ENCODE measurements around the gene RNF220. TPM values are rescaled to one million over a fixed set of nuclear protein-coding genes. Genes with fewer than 3 reads are reported as not detected.

RNF220 gene
- total RNA-seq, 1 donor from 2014 or later: 47.1 TPM

- Mint-ChIP-seq H3K9me3 (ENCODE audit: unreplicated experiment) (no peaks in the 10 kb centered on the region), H3K27ac (ENCODE audit: unreplicated experiment) (no peak overlapping the region), H3K27me3 (ENCODE audit: low read depth, unreplicated experiment) (no peaks in the 10 kb centered on the region), H3K4me3 (ENCODE audit: unreplicated experiment) (no peak overlapping the region), H3K4me1 (ENCODE audit: low read depth, unreplicated experiment) (peaks cover under 1% of the 10 kb centered on the region), H3K36me3 (ENCODE audit: low read depth, unreplicated experiment) (peaks cover 17% of the 10 kb centered on the region)
- no peak for DNase-seq (ENCODE audit: low read depth)
- FAIRE-seq: no peak
- Histone ChIP-seq H2AFZ (ENCODE audit: low read depth, low read length) (no peak overlapping the region), H3K27me3 (ENCODE audit: insufficient read depth, low read length) (no peaks in the 10 kb centered on the region), H3K9me3 (ENCODE audit: insufficient read depth, low read depth, low read length) (no peaks in the 10 kb centered on the region), H3K79me2 (ENCODE audit: insufficient read depth, low read length) (peaks cover 36% of the 10 kb centered on the region), H3K4me1 (ENCODE audit: insufficient read depth, low read length) (peaks cover 12% of the 10 kb centered on the region), H4K20me1 (ENCODE audit: insufficient read depth, low read length) (peaks cover 36% of the 10 kb centered on the region), H3K36me3 (ENCODE audit: insufficient read depth, low read length) (peaks cover 29% of the 10 kb centered on the region), H3K4me3 (ENCODE audit: insufficient read depth, low read depth, low read length) (no peak overlapping the region), H3K9ac (ENCODE audit: low read length) (no peak overlapping the region), H3K27ac (ENCODE audit: low read depth, low read length) (no peak overlapping the region), H3K4me2 (ENCODE audit: low read length) (no peak overlapping the region)
- TF ChIP-seq EZH2 (IDR thresholded peaks at IDR 0.05; ENCODE audit: insufficient read depth, low read length): no peak
- TF ChIP-seq CTCF (IDR thresholded peaks at IDR 0.05; ENCODE audit: insufficient read depth, low read depth, low read length): no peak
Measured at GRCh38 chr1:44636688-44637598, 231.9 kb downstream of the RNF220 start.

GRCh38 chr1:44637702-44638411, 232.8 kb downstream of the RNF220 start:
- Histone ChIP-seq H2AFZ (ENCODE audit: low read depth, low read length) (no peak overlapping the region), H3K27me3 (ENCODE audit: insufficient read depth, low read length) (no peaks in the 10 kb centered on the region), H3K9ac (ENCODE audit: low read length) (no peak overlapping the region), H3K79me2 (ENCODE audit: insufficient read depth, low read length) (peaks cover 36% of the 10 kb centered on the region), H3K27ac (ENCODE audit: low read depth, low read length) (no peak overlapping the region), H3K4me2 (ENCODE audit: low read length) (no peak overlapping the region), H3K4me1 (ENCODE audit: insufficient read depth, low read length) (peaks cover 6% of the 10 kb centered on the region), H4K20me1 (ENCODE audit: insufficient read depth, low read length) (peaks cover 44% of the 10 kb centered on the region), H3K9me3 (ENCODE audit: insufficient read depth, low read depth, low read length) (no peaks in the 10 kb centered on the region), H3K4me3 (ENCODE audit: insufficient read depth, low read depth, low read length) (no peak overlapping the region), H3K36me3 (ENCODE audit: insufficient read depth, low read length) (peaks cover 30% of the 10 kb centered on the region)
- H3K9me3 Mint-ChIP-seq (ENCODE audit: unreplicated experiment): no peaks in the 10 kb centered on the region
- no peaks in the 10 kb centered on the region for H3K27me3 Mint-ChIP-seq (ENCODE audit: low read depth, unreplicated experiment)
- no peak for FAIRE-seq
- no peak overlapping the region for H3K4me3 Mint-ChIP-seq (ENCODE audit: unreplicated experiment)
- peaks cover 5% of the 10 kb centered on the region for H3K4me1 Mint-ChIP-seq (ENCODE audit: low read depth, unreplicated experiment)
- no peak overlapping the region for H3K27ac Mint-ChIP-seq (ENCODE audit: unreplicated experiment)
- H3K36me3 Mint-ChIP-seq (ENCODE audit: low read depth, unreplicated experiment): peaks cover 22% of the 10 kb centered on the region
- TF ChIP-seq EZH2 (IDR thresholded peaks at IDR 0.05; ENCODE audit: insufficient read depth, low read length) (no peak), CTCF (IDR thresholded peaks at IDR 0.05; ENCODE audit: insufficient read depth, low read depth, low read length) (no peak)
- DNase-seq (ENCODE audit: low read depth): no peak

Measured in astrocyte (in vitro differentiated cells and primary cell).